Testis (tissue), 3 donors: ENCODE results near the gene FBXO30. TPM values are rescaled to one million over a fixed set of nuclear protein-coding genes. Genes with fewer than 3 reads are reported as not detected.

ENCODE experiments used
- DNase-seq: peaks from one replicate; pipeline ENCODE4 v3.0.0-alpha.2; 2019
- H3K27ac ChIP-seq, 2 donors: fragments of 200-600 bp; sonication (generic); one replicate each; pipeline ENCODE4 v1.5.1; 2019
- H3K27me3 ChIP-seq: fragments of 200-600 bp; sonication (generic); one replicate; pipeline ENCODE4 v1.5.1; 2019
- H3K36me3 ChIP-seq: fragments of 200-600 bp; sonication (generic); one replicate; pipeline ENCODE4 v1.5.1; 2017; ENCODE audit warnings: low read depth; ENCODE audit errors: missing control alignments
- H3K4me1 ChIP-seq: fragments of 200-600 bp; sonication (generic); one replicate; pipeline ENCODE4 v1.5.1; 2019
- H3K4me3 ChIP-seq, 2 donors: fragments of 200-600 bp; sonication (generic); one replicate each; pipeline ENCODE4 v1.5.1; 2017 to 2019
- H3K9me3 ChIP-seq: fragments of 200-600 bp; sonication (generic); one replicate; pipeline ENCODE4 v1.5.1; 2017
- CTCF ChIP-seq, 3 experiments: fragments of 450-650 bp in 2 of 3; fragments of 200-600 bp in 1 of 3; sonication (generic) in 1 of 3; IDR thresholded peaks; one replicate each; pipeline ENCODE4 v1.5.1; 2016 to 2019; ENCODE audit warnings: antibody characterized with exemption in 3 of 3, mild to moderate bottlenecking in 2 of 3, moderate library complexity in 1 of 3
- POLR2A ChIP-seq: fragments of 450-650 bp; IDR thresholded peaks from one replicate; pipeline ENCODE4 v1.6.1; 2017; ENCODE audit warnings: antibody characterized with exemption, mild to moderate bottlenecking, moderate library complexity
- WGBS, 2 donors: methylation state at CpG; one replicate each; pipeline ENCODE4 v1.1.5; 2018; 5-methylcytosine and 5-hydroxymethylcytosine counted together
- intact Hi-C: fragments of 100-400 bp; cut with DNase I; formaldehyde crosslinking; loops from one replicate; pipeline ENCODE4 v1.15.1; 2023; ENCODE audit warnings: low total_unique reads
- polyA plus RNA-seq: library from polyadenylated mRNA; stranded (reverse); fragments of 350-450 nt; fragmentation: Illumina TruSeq; extraction: RNeasy Lipid Tissue Mini Kit (QIAGEN cat#74804); gene quantifications from one replicate; pipeline ENCODE4 v1.2.3, GENCODE V29; 2014; ENCODE audit warnings: low read depth, low replicate concordance; ENCODE audit not compliant: insufficient read depth
- total RNA-seq, 2 donors: library from RNA; depleted of rRNA; stranded (reverse); fragments of >200 nt; gene quantifications; one replicate each; pipeline ENCODE4 v1.2.3, GENCODE V29; 2016

The FBXO30 gene
- total and polyA plus RNA-seq, 3 donors from 2014 or later, result 10.8 to 13.4 (median 11.6) TPM

GRCh38 chr6:145772846-145773245 lies 41.7 kb downstream of the FBXO30 start:
- WGBS, 2 donors, result 84 to 93% methylated on average over 1 of the region's 1 CpG
- no peak for DNase-seq
- Histone ChIP-seq H3K4me3 (no peak overlapping the region), H3K27me3 (no peaks in the 10 kb centered on the region), H3K4me1 (no peaks in the 10 kb centered on the region), H3K36me3 (no peaks in the 10 kb centered on the region), H3K9me3 (no peaks in the 10 kb centered on the region), H3K27ac (no peak overlapping the region)
- intact Hi-C loops, result no loop called here
- TF ChIP-seq POLR2A (no peak), CTCF (IDR thresholded peaks at IDR 0.05) (no peak)

GRCh38 chr6:145765449-145765848 lies 49.1 kb downstream of the FBXO30 start:
- Histone ChIP-seq H3K4me3 (no peak overlapping the region), H3K36me3 (no peaks in the 10 kb centered on the region), H3K4me1 (no peaks in the 10 kb centered on the region), H3K27ac (no peak overlapping the region), H3K27me3 (no peaks in the 10 kb centered on the region), H3K9me3 (no peaks in the 10 kb centered on the region)
- TF ChIP-seq POLR2A (no peak), CTCF (IDR thresholded peaks at IDR 0.05) (no peak)
- intact Hi-C loops, result no loop called here
- DNase-seq, result no peak

- H3K9me3 ChIP-seq, result no peaks in the 10 kb centered on the region
- no peaks in the 10 kb centered on the region for H3K27me3 ChIP-seq
- H3K27ac ChIP-seq, result no peak overlapping the region
- H3K4me1 ChIP-seq, result no peaks in the 10 kb centered on the region
- no peak for DNase-seq
- intact Hi-C loops, result no loop called here
- H3K36me3 ChIP-seq, result no peaks in the 10 kb centered on the region
- TF ChIP-seq POLR2A (no peak), CTCF (IDR thresholded peaks at IDR 0.05) (no peak)
- H3K4me3 ChIP-seq, result no peak overlapping the region
Measured at GRCh38 chr6:145763742-145764141, 50.9 kb downstream of the FBXO30 start.

- H3K4me3 ChIP-seq, result no peak overlapping the region
- H3K36me3 ChIP-seq, result no peaks in the 10 kb centered on the region
- H3K27me3 ChIP-seq, result no peaks in the 10 kb centered on the region
- H3K9me3 ChIP-seq, result no peaks in the 10 kb centered on the region
- intact Hi-C loops, result no loop called here
- no peak overlapping the region for H3K27ac ChIP-seq
- DNase-seq, result no peak
- H3K4me1 ChIP-seq, result no peaks in the 10 kb centered on the region
- no peak for TF ChIP-seq CTCF (IDR thresholded peaks at IDR 0.05)
- TF ChIP-seq POLR2A, result no peak
Measured at GRCh38 chr6:145761584-145761983, 53.0 kb downstream of the FBXO30 start.

GRCh38 chr6:145758113-145758512 lies 56.5 kb downstream of the FBXO30 start:
- Histone ChIP-seq H3K9me3 (no peaks in the 10 kb centered on the region), H3K4me1 (no peaks in the 10 kb centered on the region), H3K27ac (no peak overlapping the region), H3K27me3 (no peaks in the 10 kb centered on the region), H3K4me3 (no peak overlapping the region), H3K36me3 (no peaks in the 10 kb centered on the region)
- TF ChIP-seq CTCF (IDR thresholded peaks at IDR 0.05) (no peak), POLR2A (no peak)
- intact Hi-C loops, result no loop called here
- DNase-seq, result no peak
- WGBS, 2 donors, result 90 to 92% methylated on average over 4 of the region's 4 CpGs
